Subcutaneous preadipocyte (primary cell): ENCODE measurements around the gene LIN7C. TPM values are rescaled to one million over a fixed set of nuclear protein-coding genes. Genes with fewer than 3 reads are reported as not detected.

Experiments
- small RNA-seq: library from RNA; depleted of rRNA; stranded (forward); fragments of <200 nt; gene quantifications from one replicate; pipeline ENCODE3, GENCODE V24; 2012
- total RNA-seq: library from RNA; depleted of rRNA; stranded (reverse); fragments of >200 nt; gene quantifications from 2 replicates; pipeline ENCODE4 v1.2.3, GENCODE V29; 2012

The LIN7C gene
- 35.3 and 57.7 TPM in 2 replicates for total RNA-seq

GRCh38 chr11:27506200-27507182 is at the start of gene LIN7C:
Gene LIN7C (minus strand): TSS chr11:27506769. CDS start chr11:27506752, 17 bp downstream.

GRCh38 chr11:27472398-27473016 is 34.1 kb downstream of the LIN7C start, which contains the start of gene LGR4:
Gene LGR4 (minus strand): TSS chr11:27472790. CDS start chr11:27472302, 488 bp downstream.

Small RNA genes within 50 kb of the gene (small RNA-seq; reads per million reads assigned to genes)
- gene AC100771.1 (not detected), gene MIR8087 (not detected), gene RNA5SP339 (not detected)

Other genes with a start within 250 kb of the LIN7C start
- gene CCDC34, start 143.6 kb downstream of the LIN7C start, total RNA-seq = 4.4 and 6.5 TPM in 2 replicates
- 1.8 and 3.7 TPM in 2 replicates for gene LGR4, start 34.0 kb downstream of the LIN7C start, total RNA-seq
- gene BDNF, start 193.7 kb upstream of the LIN7C start, total RNA-seq = under 0.01 and 0.39 TPM in 2 replicates